GM12891 (cell line): Measurements from ENCODE around the gene ARSG.
"Not testable (repeated sequence)": the region's sequence is repeated elsewhere in the genome, so short reads cannot be mapped to it uniquely, and the experiment has no call there.

ENCODE experiments used
- POLR2A ChIP-seq: IDR thresholded peaks from 2 replicates; pipeline ENCODE4 v1.6.1; 2011; ENCODE audit warnings: low read depth, low read length, control low read depth
- POLR2AphosphoS5 ChIP-seq: IDR thresholded peaks from 2 replicates; pipeline ENCODE4 v1.6.1; 2011; ENCODE audit warnings: low read depth, low read length, control low read depth
- SPI1 ChIP-seq: IDR thresholded peaks from 2 replicates; pipeline ENCODE4 v1.6.1; 2011; ENCODE audit warnings: low read depth, low read length, control low read depth
- TAF1 ChIP-seq: IDR thresholded peaks from 2 replicates; pipeline ENCODE4 v1.6.1; 2011; ENCODE audit warnings: low read depth, low read length, control low read depth

DNA sequence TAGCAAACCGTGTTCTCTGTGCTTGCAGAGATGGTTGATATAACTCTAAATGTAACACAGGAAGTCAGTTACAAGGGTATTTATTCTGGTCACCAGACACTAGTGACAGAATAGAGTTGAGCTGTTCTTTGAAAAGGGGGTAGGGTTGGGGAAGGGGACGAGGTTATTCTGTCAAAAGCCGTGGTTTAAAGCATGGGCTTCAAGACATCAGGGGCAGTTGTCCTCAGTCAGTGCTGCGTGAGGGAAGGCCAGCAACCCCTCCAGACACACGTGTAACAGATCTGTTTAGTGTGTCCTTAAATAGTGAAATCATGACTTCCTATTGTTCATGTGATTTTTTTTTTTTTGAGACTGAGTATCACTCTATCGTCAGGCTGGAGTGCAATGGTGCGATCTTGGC is 37.9 kb upstream of the ARSG start:
- not testable (repeated sequence) for TF ChIP-seq POLR2A, POLR2AphosphoS5, TAF1, SPI1
